HK-2 (cell line): Measurements from ENCODE around the gene FYN.
A peak's percentile ranks its signal among the peaks of the same experiment; 100 is the strongest.

ENCODE experiments used
- DNase-seq: peaks from one replicate; pipeline ENCODE4 v3.0.0-alpha.2; 2018; ENCODE audit not compliant: unreplicated experiment

The FYN gene

GRCh38 chr6:111880181-111880888 is 7.1 kb upstream of the FYN start:
- DNase-seq: no peak

DNA sequence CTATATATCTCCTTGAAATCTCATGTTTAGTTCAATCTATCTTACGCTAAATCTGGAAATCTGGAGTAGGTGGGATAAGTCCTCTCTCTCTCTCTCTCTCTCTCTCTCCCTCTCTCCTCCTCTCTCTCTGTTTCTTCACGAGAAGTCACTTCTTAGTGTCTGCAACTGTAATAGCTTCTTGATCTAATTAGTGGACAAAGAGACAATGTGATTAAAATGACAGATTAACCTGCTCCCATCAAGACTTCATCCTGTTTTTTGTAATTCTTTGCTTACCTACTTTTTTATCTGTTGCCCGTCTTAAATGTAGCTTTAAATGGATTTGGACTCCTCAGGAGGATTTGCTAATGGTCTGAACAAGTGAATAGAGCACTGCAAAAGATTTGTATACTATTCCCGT is 2.5 kb upstream of the FYN start:
- DNase-seq: no peak

- no peak for DNase-seq
These were observed 768 bp upstream of the FYN start for GRCh38 chr6:111874025-111874415.

DNA sequence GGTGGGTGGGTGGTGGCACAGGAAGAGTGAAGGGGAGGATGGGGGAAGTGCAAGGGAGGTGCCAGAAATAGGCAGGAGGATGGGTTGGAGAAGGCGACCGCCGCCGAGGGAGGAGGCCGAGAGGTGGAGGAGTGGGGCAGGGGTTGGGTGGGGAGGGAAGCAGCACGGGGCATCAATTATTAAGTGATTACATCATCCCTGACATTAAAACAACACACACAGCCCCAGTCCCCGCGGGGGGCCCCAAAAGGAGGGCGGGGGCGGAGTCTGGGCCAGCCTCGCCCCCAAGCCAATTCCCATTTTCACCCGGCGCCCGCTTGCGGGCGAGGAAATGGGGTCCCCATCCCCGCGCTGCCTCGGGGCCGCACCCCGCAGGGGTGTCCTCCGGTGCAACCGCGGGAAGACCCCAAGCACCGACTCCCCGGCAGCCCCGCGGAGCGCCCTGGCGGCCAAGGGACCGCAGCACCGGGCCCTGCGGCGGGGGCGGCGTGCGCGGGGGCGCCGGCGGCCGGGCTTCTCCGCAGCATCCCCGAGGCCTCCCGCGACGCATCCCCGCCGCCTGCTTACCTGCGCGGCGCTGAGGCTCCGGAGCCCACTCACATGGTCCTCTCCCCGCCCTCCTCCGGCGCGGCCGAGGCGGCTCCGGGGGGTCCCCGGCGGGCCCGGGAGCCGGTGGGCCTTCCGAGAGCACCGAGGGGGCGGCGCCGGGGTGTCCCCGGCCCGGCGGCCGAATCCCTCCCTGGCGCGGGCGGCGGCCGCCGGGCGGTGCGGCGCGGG is 663 bp downstream of the FYN start:
- DNase-seq: peak; percentile 27

- DNase-seq: no peak
These were observed 1.4 kb downstream of the FYN start for GRCh38 chr6:111871725-111872400.

GRCh38 chr6:111871207-111871606 is 2.0 kb downstream of the FYN start:
- DNase-seq: no peak

- no peak for DNase-seq
These were observed 2.5 kb downstream of the FYN start for GRCh38 chr6:111870742-111871064.

GRCh38 chr6:111870051-111870741 is 3.1 kb downstream of the FYN start:
- no peak for DNase-seq

- no peak for DNase-seq
These were observed 6.4 kb downstream of the FYN start for GRCh38 chr6:111866857-111867256.

DNA sequence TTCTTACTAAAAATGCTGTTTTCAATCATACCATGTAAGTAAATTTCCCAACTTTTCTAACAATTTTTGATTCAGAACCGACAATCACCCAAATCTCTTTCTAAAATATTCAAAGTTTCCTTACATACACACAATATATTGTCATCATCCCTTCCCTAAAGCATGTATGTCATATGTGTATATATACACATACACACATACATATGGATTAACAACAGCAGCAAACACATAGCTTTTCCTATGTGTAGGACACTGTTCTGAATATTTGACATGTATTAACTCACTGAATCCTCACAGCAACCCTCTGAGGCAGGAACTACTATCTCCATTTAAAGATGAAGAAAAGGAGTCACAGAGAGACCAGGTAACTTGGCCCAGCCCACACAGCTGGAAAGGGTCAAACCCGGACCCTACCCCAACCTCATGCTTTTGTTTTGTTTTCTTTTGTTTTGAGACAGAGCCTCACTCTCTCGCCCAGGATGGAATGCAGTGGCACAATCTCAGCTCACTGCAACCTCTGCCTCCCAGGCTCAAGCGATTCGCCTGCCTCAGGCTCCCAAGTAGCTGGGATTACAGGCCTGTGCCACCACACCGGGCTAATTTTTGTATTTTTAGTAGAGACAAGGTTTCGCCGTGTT is 7.2 kb downstream of the FYN start:
- DNase-seq: no peak

DNA sequence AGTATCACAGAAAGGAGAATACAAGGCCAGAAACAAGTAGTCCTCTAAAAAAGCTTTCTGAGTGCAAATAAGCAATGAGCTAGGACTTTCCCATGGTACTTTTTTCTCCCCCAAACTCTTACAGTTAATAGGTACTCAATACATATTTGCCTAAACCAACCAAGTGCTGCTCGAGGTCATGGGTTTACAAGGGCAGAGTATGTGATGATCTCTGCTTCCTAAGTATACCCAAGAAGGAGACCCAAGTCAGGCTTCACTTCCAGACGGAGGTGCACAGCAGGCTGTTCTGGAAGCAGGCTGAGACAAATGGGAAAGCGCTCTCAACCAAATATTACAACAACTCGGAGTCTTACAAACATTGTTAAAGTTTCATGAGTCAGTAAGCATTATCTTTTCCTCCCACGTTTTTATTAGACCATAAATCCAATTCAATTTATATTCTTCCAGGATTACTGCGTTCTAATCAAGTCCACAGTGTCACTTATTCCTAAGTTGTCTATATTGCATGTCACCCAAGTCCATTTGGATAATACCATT is 8.1 kb downstream of the FYN start:
- DNase-seq: no peak

DNA sequence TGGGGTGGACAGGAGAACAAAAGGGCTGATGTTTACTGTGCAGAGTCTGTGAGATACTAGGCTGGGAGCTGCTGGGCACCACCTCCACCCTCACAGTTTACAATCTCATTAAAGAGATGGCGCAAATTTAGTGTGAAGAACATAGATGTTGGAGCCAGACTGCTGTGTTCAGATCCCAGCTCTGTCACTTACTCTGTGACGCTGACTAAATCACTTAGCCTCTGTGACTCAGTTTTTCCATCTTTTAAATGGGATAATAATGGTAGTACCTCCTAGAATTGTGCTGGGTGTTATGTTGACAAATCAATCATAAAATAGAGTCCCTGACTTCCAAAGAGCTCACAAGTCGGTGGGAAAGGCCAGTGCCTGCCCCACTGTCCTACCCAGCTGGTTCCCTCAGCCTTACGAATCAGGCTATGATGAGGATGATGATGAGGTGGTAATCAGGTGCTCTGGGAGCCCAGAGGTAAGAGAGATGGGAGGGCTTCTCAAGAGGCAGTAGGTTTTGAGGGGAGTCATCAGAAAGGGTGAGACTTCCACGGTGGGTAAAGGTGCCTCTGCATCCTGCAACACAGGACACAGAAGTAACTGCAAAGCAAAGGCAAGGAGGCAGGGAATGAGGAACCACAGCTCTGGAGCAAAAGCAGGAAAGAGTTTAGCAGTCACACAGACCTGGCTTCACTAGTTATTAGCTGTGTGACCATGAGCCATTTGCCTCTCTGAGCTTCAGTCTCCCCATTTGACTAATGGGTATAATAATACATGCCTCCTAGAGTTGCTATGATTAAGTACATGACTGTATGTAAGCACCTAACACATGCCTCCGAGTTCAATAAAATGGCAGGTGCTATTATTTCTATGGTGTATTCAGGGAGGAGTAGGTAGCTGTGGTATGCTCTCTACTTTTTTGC is 8.9 kb downstream of the FYN start:
- no peak for DNase-seq

DNA sequence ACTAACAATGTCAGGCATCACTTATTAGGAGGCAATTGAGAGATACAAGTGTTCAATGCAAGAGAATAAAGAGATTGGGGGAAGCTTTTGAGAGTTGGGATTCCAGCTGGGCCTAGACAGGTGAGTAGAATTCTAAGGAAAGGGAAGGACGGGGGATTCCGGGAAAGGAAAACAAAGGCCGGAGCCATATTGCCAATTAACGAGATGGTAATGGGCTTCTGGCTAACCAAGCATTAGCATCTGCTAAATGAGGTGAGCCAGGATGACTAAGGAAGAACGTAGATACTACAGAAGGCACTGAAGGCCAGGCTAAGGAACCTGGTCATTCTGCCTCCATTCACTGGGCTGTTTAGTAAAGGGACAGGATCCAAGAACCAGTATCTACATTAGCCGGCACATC is 10.5 kb downstream of the FYN start:
- DNase-seq: no peak

DNA sequence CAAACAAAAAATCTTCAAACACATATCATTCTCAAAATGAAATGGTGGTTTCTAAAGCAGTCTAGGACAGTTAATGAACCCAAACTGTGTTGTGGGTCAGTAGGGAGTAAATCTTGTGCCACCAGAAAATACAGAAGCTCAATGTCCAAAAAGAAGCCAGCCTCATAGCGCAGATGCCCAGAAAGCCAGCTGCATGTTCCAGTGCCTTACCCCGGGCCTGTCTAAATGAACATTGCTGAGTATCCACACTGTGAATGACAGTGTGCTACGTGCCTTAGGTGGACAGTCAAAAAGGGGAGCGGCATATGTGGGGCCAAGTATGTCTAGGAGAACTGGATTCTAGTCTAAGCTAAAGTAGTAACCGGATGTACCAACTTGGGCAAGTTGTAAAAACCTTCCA is 10.9 kb downstream of the FYN start:
- DNase-seq: no peak

DNA sequence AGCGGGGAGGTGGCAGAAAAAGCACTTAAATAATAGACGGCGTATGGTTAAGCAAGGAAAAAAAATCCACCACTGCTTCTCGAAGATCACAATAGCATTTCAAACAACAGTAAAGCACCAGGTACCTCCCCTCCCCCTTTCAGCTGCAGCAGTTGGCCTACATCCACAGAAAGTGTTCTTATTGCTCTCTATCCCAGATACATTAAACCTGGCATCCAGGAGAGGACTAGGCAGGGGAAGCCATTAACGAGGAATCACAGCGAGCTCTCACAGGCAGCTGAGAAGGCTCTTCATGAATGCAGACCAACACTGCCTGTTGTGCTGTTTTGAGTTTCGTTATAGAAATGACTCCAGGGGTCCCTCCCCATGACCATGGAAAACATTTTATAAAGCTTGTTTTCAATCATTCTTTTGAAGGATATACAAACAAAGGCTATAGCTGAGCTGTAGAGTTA is 11.8 kb downstream of the FYN start:
- DNase-seq: no peak

DNA sequence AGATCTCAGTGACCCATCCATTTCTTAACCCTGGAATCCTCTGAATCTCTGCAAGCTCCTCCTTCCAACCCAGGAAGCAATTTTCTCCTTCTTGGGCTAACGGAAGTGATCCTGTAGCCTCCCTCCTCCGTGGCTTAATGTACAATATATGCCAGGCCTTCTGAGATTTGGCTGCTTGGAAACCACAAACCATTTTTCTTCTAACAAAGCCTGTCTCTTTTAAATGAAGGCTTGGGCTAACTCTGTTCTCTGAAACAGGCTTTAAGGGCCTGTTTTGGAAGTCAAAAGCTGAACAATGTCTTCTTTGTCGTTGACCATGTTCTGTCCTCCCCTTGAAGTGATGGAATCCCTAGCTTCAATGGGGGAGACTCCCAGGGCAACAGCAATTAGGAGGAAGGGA is 14.9 kb downstream of the FYN start:
- no peak for DNase-seq

DNA sequence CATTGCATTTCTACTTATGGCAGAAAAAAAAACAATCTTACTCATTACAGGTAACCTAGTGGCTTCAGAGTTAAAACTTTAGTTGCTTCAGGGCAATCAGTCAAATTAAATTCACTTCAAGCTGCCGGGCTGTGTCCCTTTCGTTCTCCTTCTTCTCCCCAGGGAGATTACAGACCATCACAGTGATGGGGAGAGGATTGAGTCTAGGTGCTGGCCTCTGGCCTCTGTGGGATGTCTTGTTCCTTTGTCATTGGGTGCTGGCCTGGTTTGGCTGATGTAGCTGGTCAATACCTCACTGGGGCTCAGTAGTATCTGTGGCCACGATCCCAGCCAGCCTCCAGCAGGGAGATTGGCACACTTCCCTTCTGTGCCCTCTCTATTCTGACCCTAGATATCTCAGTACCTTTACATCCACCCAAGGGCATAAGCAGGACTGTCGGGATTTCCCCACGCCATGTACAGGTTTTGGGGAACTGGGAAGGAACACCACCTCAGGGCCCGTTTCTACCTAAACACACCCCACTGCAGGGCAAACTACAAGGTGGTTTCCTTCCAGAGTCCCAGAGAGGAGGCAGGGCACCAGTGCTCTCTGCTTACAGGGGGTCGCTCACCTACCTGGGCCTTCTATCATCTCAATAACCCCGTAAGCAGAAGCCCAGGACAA is 15.4 kb downstream of the FYN start:
- DNase-seq: no peak

GRCh38 chr6:111855753-111856152 is 17.5 kb downstream of the FYN start:
- DNase-seq: no peak

- no peak for DNase-seq
These were observed 18.6 kb downstream of the FYN start for GRCh38 chr6:111854683-111855082.

GRCh38 chr6:111852725-111853124 is 20.5 kb downstream of the FYN start:
- no peak for DNase-seq
